ENCODE measurements around the gene DLGAP1.

- TF ChIP-seq CTCF (IDR thresholded peaks at IDR 0.05) (no peak), POLR2AphosphoS5 (IDR thresholded peaks at IDR 0.05) (no peak), EP300 (IDR thresholded peaks at IDR 0.05) (no peak)
Measured at GRCh38 chr18:3761266-3761665, 693.8 kb downstream of the DLGAP1 start.
